ENCODE results near the gene BPIFB2.

BPIFB2 gene

DNA sequence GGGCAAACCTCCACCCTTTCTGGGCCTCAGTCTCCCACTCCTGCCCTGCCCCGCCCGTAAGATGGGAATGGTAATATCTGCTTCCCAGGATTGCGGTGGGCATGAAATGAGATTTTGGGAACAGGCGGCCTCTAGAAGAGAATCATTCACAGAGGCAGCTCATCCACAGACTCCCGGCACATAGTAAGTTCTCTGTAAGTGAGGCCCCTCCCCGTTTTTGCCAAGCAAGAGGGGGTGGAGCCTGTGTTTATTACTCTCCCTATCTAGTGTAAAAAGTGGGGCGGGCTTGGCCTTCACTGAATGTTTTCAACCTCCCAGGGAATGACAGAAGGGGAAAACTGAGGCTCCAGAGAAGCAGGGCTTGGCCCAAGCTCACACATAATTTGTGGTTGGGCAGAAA is 23.3 kb upstream of the BPIFB2 start:
- DNase-seq (ENCODE audit: extremely low read depth in 1 of 2, low read depth in 1 of 2), result no peak

DNA sequence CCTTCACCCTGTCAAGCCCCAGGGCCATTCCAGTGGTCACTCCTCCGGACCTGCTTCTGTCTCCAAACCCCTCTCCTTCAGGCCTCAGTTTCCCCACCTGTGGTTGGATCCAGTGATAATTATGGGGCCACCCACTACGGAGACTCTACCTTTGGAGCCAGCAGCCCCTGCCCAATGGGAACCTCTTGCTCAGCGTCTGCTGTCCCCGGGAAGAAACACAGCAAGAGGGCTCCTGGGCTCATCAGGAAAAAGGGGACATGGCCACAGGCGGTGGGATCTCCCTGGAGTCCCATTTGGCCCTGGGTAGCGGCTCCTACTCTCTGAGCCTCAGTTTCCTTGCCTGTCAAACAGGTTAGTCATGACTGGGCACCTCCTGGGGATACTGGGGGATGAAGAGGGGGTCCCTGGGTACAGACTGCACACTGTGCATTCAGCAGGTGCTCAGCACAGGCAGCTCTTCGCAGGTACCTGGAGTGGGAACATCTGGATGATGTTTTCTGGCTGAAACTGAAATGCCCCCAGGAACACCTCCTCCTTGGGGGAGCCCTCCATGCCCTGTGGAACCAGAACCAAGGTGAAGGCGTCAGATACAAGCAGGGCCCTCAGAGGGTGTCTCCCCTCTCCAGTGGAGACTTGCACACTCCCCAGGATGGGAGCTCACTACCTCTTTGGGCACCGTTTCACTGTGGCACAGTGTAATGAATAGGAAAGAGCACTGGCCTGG is 22.7 kb upstream of the BPIFB2 start:
- DNase-seq (ENCODE audit: extremely low read depth in 1 of 2, low read depth in 1 of 2), result no peak

DNA sequence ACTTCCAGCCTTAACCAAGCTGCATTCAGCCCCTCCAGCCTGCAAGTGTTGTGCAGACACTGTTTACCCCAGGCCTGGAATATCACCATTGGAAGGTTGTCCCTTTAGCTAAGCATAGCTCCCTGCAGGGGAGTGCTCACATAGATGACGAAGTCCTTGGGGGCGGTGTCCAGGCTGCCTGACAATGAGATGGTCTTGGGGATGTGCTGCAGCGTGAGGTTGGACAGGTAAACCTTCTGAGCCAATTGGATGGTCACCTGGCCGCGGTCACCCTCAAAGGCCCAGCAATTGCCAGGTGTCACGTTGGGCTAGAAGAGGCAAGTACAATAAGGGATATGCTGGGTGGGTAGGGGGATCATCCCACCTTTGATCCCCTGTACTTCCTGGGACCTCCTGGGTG is 21.9 kb upstream of the BPIFB2 start:
- DNase-seq (ENCODE audit: extremely low read depth in 1 of 2, low read depth in 1 of 2), result no peak

DNA sequence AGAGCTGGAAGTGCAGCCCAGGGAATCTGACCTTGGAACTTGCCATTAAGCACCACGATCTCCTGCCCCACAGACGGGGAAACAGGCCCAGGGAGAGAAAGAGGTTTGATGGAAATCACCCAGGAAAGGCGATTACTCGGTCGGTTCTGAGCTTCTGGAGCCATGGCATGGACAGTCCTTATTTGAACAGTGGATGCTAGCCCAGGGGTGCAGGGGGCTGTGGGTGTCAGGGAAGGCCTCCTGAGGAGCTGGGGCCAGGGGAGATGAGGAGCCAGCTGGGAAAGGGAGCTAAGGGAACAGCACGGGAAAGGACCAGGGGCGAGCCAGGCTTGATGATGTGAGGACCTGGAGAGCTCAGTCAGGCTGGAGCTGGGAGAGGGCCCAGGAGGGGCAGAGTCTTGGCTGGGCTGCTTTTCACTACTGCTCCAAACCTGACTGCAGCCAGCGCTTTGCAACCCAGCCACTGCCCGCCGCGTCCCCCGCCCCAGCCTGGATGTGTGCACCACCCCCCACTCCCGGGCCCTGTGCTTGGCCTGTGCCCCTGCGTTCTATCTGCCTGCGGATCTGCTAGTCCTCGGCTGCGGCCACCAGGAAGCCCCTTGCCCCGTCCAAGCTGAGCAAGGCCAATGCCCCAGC is 21.1 kb upstream of the BPIFB2 start:
- DNase-seq (ENCODE audit: extremely low read depth in 1 of 2, low read depth in 1 of 2), result no peak

DNA sequence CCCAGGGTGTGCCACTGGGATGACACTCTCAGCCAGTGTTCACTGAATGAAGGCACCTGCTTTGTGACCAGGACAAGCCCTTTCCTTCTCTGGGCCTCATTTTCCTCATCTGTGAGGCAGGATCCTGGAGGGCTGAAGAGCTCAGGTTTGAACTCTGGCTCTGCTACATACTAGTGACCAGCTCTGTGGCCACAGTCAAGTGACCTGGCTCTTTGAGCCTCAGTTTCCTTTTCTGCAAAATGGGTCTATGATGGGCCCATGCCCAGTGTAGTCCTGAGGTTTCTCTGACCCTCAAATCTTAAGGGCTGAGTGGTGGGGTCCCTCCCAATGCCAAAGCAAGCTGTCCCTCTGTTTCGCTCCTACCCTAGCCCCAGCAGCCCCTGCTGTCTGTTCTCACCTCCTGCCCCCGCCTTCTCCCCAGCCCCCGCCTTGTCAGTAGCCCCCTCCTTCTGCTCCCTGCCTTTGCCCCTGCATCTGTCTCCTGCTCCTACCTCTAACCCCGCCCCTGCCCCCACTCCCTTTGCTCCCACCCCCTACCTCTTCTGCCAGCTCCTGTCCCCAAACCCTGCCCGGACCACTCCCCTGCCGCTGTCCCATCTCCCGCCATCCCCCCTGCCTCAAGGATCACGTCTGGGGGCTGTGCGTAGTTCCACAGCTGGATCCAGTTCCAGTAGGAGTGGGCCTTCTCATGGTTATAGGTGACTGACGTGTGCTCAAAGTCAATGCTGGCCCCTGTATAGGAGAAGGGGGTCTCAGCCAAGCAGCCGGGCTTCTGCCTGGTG is 20.3 kb upstream of the BPIFB2 start:
- DNase-seq (ENCODE audit: extremely low read depth in 1 of 2, low read depth in 1 of 2), result no peak

DNA sequence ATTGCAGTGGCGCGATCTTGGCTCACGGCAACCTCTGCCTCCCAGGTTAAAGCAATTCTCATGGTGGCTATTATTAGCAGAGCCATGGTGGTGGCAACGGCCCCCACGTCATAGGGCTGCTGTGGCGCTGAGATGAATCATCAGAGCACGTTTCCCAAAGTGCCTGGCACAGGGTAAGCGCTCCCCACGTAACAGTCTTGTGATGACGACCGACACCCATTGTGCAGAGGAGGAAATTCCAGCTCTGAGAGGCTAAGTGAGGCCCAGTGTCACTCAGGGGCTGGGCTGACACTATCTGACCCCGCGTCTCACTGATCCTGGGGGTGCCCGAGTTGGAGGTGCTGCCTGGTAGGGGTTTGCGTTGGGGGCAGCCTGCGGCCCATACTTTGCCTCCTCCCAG is 19.5 kb upstream of the BPIFB2 start:
- DNase-seq (ENCODE audit: extremely low read depth in 1 of 2, low read depth in 1 of 2), result no peak

DNA sequence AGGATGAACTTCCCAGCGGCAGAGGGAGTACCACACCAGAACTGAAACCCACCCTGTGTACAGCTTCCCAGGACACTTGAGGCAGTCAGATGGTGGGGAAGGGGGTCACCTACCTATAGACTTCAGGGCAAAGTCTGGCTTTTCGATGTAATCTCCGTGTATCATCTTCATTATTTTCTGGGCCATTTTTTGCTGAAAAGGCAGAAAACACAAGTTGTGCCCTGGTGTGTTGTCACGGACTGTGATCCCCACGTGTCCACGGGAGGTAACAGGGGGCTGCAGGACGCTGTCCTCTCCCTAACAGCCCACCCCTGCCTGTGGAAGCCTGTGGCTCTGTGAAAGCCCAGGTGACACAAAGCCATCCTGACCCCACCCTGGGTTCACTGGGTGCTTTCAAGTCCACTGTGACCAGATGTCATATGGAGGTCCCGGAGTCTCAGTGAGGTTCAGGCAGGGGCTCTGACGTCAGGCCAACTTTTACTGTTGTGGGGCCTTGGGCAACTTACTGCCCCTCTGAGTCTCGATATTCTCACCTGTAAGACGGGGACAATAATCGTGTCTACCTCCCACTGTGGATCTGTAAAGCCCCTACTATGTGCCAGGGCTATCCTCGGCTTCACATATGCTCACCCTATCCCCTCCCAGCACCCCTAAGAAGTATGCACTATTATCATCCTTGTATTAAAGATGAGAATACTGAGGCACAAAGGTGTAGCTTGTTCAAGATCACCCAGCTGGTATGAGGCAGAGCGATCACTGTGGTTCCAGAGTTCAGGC is 17.8 kb upstream of the BPIFB2 start:
- DNase-seq (ENCODE audit: extremely low read depth in 1 of 2, low read depth in 1 of 2), result no peak

DNA sequence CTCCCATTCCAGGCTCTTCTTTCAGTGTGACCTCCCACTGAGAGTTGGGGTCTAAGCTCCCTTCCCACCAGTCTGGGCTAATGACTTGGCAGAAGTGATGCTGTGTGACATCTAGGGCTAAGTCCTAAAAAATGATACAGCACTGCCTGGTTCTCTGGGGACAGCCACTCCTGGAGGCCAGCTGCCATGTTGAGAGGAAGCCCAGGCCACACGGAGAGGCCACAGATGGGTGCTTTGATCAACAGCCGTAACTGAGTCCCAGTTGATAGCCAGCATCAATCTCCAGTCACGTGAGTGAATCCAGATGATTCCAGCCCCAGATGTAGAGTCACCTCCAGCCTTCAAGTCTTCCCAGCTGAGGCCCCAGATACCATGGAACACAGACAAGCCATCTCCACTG is 17.1 kb upstream of the BPIFB2 start:
- DNase-seq (ENCODE audit: extremely low read depth in 1 of 2, low read depth in 1 of 2), result no peak

DNA sequence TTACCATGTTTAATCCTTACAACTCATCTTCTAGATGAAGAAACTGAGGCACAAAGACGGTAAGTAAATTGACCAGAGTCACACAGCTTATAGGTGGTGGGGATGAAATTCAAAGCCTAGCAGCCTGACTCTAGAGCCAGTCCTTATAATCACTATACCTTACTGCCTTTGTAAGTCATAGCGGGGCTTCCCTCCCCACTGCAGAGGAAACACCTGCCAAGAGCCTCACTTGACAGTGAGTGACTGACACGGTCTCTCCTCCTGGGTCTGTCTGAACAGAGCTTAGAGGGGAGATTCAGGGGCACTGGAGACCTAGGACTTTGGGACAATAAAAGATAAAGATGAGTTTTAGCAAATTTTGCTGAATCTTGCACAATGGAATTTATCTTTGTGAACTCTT is 16.1 kb upstream of the BPIFB2 start:
- no peak for DNase-seq (ENCODE audit: extremely low read depth in 1 of 2, low read depth in 1 of 2)

DNA sequence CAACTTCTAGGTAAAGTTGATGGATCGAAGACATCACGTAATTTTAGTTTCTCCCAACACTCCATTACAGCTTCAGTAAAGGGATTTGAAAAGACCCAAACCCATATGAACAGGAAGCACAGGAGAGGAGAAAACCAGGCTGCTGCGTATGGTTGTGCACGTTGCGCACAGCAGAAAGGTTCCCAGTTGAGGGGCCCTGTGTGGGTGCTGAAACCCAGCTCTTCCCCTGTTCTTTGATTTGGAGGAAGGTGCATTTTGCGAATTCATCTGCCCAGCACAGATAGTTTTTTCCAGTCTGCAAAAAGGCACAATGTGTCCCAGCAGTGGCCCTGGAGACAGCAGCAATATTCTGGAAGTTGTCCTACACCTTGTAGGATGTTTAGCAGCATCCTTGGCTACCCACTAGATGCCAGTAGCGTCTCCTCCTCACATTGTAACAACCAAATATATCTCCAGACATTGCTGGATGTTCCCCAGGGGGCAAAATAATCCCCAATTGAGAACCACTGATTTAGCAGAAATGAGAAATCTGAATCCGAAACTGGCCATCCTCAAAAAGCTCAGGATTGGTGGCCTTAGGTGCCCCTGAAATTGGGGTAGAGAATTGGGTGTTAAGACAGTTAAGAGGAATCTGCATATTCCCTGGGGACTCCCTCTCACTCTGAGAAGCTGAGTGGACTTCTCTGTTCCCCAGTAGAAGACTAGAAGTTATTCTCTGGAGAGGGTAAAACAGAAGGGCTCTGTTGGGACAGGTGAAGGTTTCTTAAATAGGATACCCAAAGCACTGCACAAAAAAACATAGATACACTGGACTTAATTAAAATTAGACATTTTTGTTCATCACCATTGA is 15.5 kb upstream of the BPIFB2 start:
- no peak for DNase-seq (ENCODE audit: extremely low read depth in 1 of 2, low read depth in 1 of 2)

DNA sequence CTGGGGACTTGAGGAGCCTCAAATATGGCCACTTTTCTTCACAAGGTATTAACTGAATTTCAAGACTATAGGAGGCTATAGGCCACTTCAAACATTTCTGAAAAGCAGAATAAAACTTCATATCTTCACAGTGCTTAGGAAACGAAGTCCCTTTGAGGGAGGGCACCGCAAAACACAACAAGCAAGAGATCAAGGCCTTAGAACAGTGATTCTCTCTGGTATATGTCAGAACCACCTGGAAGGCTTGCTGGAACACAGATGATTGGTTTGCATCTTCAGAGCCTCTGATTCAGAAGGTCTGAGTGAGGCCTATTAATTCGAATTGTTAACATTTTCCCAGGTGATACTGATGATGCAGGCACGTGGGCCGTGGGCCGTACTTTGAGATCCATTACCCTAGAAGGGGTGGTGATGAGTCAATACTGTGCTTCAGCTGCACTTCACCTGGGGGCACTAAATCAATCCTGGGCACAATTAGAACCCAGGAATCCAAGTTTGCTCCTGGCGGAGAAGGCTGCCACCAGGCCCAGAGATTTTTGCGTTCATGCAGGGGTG is 13.9 kb upstream of the BPIFB2 start:
- no peak for DNase-seq (ENCODE audit: extremely low read depth in 1 of 2, low read depth in 1 of 2)

DNA sequence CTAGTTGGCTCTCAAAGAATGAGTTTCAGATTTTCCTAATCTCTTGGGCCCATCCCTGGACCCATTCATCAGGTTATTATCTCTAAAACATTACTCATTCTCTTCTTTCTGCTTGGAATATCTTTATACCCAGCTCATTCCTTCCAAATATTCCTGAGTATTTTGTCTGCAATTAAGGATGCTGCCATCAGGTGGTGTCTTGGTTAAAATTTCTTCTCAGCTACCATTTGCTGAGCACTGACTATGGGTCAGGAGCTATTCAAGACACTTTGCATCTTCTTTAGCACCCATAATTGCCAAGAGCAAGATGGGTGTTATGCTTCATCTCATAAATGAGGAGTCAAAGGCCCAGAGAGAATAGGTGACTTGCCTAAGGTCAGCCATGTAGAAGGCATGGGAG is 11.7 kb upstream of the BPIFB2 start:
- DNase-seq (ENCODE audit: extremely low read depth in 1 of 2, low read depth in 1 of 2), result no peak

DNA sequence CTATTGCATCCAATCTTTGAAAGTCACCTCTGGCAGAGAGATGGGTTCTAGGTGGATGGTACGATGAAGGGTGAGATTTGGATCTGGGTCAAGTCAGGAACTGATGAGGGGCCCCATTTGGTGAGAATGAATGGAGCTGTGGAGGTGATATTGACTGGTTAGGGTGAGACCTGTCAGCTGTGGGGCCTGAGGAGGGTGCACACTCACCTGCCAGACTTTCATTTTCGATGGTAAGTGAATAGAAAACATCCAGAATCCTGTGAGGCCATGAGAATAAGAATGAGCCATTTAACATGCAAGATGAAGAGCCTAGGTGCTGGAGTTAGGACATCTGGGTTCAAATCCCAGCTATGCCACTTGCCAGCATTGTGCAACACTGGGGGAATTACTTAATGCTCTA is 10.1 kb upstream of the BPIFB2 start:
- no peak for DNase-seq (ENCODE audit: extremely low read depth in 1 of 2, low read depth in 1 of 2)

DNA sequence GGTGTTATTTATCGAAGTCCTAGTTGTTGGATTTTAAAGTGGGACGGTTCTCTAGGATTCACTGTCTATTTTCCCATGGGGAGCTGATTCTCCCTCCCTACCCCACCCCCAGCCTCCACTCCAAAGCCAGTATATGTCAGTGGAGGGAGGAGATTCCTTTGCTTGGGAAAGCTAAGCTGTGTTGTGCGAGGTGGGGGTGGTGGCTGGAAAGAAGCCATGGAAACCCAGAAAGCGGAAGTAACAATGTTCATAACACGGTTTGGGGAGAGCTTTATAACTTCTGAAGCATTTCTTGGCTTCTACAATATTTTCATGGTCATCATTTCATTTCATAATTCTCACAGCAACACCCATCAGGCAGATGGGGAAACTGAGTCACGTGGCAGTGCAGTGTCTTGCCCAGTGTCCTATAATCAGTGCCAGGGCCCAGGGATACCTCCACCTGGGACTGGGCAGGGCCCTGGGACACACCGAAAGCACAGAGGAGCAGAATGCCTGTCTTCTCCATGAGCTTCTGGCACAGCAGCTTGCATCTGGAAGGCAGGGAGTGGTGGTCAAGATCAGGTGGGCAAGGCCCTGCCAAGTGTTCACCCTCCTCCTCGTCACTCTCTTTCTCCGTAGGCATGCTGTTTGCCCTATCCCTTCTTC is 7.8 kb upstream of the BPIFB2 start:
- no peak for DNase-seq (ENCODE audit: extremely low read depth in 1 of 2, low read depth in 1 of 2)

DNA sequence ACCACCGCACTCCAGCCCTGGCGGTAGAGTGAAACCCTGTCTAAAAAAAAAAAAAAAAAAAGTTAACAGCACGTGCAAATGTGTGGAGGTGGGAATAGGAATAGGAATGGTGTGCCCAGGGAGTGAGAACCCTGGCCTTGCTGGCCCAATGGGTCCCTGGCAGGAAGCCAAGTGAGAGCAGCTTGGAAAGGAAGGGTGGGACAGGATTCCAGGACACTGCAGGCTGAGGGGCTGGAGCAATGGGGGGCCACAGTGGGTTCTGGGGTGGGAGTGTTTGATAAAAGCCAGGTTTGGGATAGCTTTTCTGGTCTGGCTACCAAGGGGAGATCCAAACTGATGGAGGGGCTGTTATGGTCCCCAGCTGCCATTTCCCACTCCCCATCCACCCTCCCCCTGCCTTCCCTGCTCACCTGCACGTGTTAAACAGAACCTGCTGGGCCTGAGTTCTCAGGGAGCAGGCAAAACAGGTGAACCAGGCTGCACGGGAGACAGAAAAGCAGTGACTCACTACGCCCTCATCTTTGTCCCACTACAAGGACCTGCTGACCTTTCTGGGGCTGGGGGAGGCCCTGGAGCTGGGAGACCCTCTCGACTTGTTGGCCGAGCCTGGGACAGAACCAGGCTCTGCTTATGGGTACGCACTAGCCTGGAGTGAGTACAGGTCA is 6.6 kb upstream of the BPIFB2 start:
- no peak for DNase-seq (ENCODE audit: extremely low read depth in 1 of 2, low read depth in 1 of 2)

DNA sequence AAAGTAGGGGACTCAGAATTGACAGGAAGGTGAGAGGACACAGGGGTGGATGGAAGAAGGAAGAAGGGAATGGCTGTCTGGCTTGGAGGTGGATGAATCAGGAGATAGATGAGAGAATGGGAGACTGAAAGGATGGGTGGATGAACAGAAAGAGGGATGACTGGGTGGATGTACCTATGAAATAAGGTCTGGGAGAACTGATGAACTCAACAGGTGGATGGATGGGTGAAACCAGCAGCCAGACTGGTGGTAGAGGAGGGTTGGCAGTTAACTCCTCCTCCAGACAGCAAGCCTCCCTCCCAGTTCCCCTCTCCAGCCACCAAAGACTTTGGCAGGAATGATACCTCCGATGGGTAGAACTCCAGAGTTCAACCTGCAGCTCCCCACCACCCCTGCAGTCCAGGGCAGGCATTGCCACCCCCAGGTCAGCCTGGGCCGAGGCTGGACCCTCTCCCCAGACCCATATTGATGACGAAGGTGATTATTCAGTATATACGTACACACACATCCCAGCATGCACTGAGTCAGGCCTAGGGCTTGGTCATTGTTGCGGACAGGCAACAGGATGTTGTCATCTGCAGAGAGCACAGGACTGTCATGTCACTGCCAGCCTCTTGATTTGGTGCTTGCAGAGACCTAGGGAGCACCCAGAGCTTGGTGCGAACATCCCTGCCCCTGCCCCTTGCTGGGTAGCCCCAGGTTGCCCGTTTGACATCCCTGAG is 5.3 kb upstream of the BPIFB2 start:
- no peak for DNase-seq (ENCODE audit: extremely low read depth in 1 of 2, low read depth in 1 of 2)

DNA sequence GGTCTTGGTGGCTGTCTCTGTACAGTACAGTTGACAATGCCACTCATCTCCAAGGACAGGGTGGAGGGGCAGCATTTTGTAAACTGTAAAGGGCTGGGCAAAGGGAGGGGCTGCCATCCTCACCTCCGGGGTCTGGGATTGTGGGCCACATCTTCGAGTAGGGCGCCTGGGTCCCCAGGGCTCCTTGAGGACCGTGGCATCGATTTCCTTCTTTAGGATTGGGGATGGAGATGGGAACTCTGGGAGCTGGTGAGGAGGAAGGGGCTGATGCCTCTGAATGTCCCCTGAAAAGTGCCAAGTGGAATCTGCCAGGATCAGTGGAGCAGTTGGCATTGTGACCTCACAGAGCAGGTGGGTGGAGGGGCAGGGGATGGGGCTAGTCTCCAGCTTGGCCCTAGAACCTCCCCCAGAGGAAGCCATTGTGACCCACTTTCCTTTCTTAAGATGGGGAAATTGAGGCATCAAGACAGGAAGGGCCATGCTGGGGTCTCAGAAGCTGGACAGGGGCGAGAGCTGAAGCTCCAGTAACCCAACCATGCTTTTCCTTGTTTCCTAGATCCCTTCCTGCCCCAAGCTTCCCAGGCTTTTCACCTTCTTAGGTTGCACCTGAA is 3.3 kb upstream of the BPIFB2 start, which contains the start of gene SUN5:
Gene SUN5, minus strand, starts transcription at position 293 of the 611 bp plus-strand sequence. Its CDS starts 93 bp downstream, at position 200.
- no peak for DNase-seq (ENCODE audit: extremely low read depth in 1 of 2, low read depth in 1 of 2)

DNA sequence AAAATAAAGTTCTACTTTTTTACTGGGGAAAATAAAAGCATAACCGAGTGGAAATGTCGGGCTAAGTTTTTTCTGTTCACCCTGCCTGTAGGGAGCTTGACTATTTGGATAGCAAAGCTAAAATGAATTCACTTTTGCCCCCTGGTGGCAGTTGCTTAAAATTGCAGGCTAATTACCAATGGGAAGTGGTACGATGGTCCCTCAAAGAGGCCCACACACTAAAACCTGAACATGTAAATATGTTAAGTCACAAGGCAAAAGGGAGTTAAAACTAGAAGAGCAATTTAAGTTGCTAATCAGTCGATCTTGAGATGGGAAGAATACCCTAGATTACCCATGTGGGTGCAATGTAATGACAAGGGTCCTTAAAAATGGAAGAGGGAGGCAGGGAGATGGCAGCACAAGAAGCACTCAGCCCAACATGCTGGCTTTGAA is 2.4 kb upstream of the BPIFB2 start:
- no peak for DNase-seq (ENCODE audit: extremely low read depth in 1 of 2, low read depth in 1 of 2)

Measured in activated CD8-positive, alpha-beta memory T cell treated with anti-CD3 and anti-CD28 coated beads for 1 hour (primary cell).